ENCODE data around the gene IRS2. TPM values are rescaled to one million over a fixed set of nuclear protein-coding genes. Genes with fewer than 3 reads are reported as not detected.
A peak's percentile ranks its signal among the peaks of the same experiment; 100 is the strongest.

IRS2 gene
- total and polyA plus RNA-seq, 2 donors (not counting 1 experiment from before 2014, with no cell fraction given), result 2.3 TPM

GRCh38 chr13:109784590-109785140 is 1.7 kb downstream of the IRS2 start:
- peaks cover 12% of the 10 kb centered on the region for H3K79me2 ChIP-seq (ENCODE audit: control insufficient read depth, insufficient read depth, low read length)
- H3K4me2 ChIP-seq (ENCODE audit: extremely low read depth, insufficient read depth, low read length), result peak overlapping the region; percentile 32
- DNase-seq (ENCODE audit: low read depth in 2 of 2), result peak; percentile 69 to 72
- no peaks in the 10 kb centered on the region for H4K20me1 ChIP-seq (ENCODE audit: control insufficient read depth, extremely low read depth, insufficient read depth, low read length)
- peak overlapping the region; percentile 55 for H3K9ac ChIP-seq (ENCODE audit: insufficient read depth, low read length)
- no peaks in the 10 kb centered on the region for H3K27me3 ChIP-seq (ENCODE audit: control insufficient read depth, insufficient read depth, low read length)
- peaks cover 7% of the 10 kb centered on the region for H3K36me3 ChIP-seq (ENCODE audit: control insufficient read depth, insufficient read depth, low read length)
- no peak for TF ChIP-seq EZH2 (IDR thresholded peaks at IDR 0.05; ENCODE audit: low read length, missing control alignments)
- peak in 1 of 2 donors; percentile 28 for TF ChIP-seq CTCF (conservative IDR thresholded peaks at IDR 0.05 in 1 of 2, IDR thresholded peaks at IDR 0.05 in 1 of 2; ENCODE audit: low read depth in 1 of 2, low read length in 2 of 2)
- no peak overlapping the region for H2AFZ ChIP-seq (ENCODE audit: low read length)
- peak overlapping the region; percentile 26 to 55 (median 48) for H3K4me3 ChIP-seq (replicated peaks in 1 of 4; ENCODE audit: control extremely low read depth in 1 of 4, insufficient read depth in 1 of 4, low read depth in 3 of 4, low read length in 4 of 4)
- peaks cover 3% of the 10 kb centered on the region for H3K4me1 ChIP-seq (ENCODE audit: control insufficient read depth, extremely low read depth, insufficient read depth, low read length)
- H3K9me3 ChIP-seq (ENCODE audit: control insufficient read depth, insufficient read depth, low read depth, low read length), result no peaks in the 10 kb centered on the region
- H3K27ac ChIP-seq (ENCODE audit: insufficient read depth, low read length), result no peak overlapping the region

GRCh38 chr13:109783815-109784589 is 2.4 kb downstream of the IRS2 start:
- H3K4me2 ChIP-seq (ENCODE audit: extremely low read depth, insufficient read depth, low read length), result peak overlapping the region; percentile 32
- peak overlapping the region in 2 of 4 experiments; percentile 12 to 45 for H3K4me3 ChIP-seq (replicated peaks in 1 of 4; ENCODE audit: control extremely low read depth in 1 of 4, insufficient read depth in 1 of 4, low read depth in 3 of 4, low read length in 4 of 4)
- TF ChIP-seq CTCF (conservative IDR thresholded peaks at IDR 0.05 in 1 of 2, IDR thresholded peaks at IDR 0.05 in 1 of 2; ENCODE audit: low read depth in 1 of 2, low read length in 2 of 2) (no peak), EZH2 (IDR thresholded peaks at IDR 0.05; ENCODE audit: low read length, missing control alignments) (no peak)

GRCh38 chr13:109783447-109783814 is 3.0 kb downstream of the IRS2 start:
- Histone ChIP-seq H3K4me3 (replicated peaks in 1 of 4; ENCODE audit: control extremely low read depth in 1 of 4, insufficient read depth in 1 of 4, low read depth in 3 of 4, low read length in 4 of 4) (no peak overlapping the region), H3K4me1 (ENCODE audit: control insufficient read depth, extremely low read depth, insufficient read depth, low read length) (peaks cover 3% of the 10 kb centered on the region), H3K27ac (ENCODE audit: insufficient read depth, low read length) (no peak overlapping the region), H3K36me3 (ENCODE audit: control insufficient read depth, insufficient read depth, low read length) (peaks cover 7% of the 10 kb centered on the region), H2AFZ (ENCODE audit: low read length) (no peak overlapping the region), H3K27me3 (ENCODE audit: control insufficient read depth, insufficient read depth, low read length) (no peaks in the 10 kb centered on the region), H3K79me2 (ENCODE audit: control insufficient read depth, insufficient read depth, low read length) (peaks cover 15% of the 10 kb centered on the region), H3K9me3 (ENCODE audit: control insufficient read depth, insufficient read depth, low read depth, low read length) (no peaks in the 10 kb centered on the region), H3K4me2 (ENCODE audit: extremely low read depth, insufficient read depth, low read length) (no peak overlapping the region), H3K9ac (ENCODE audit: insufficient read depth, low read length) (no peak overlapping the region), H4K20me1 (ENCODE audit: control insufficient read depth, extremely low read depth, insufficient read depth, low read length) (no peaks in the 10 kb centered on the region)
- TF ChIP-seq CTCF (conservative IDR thresholded peaks at IDR 0.05 in 1 of 2, IDR thresholded peaks at IDR 0.05 in 1 of 2; ENCODE audit: low read depth in 1 of 2, low read length in 2 of 2) (no peak), EZH2 (IDR thresholded peaks at IDR 0.05; ENCODE audit: low read length, missing control alignments) (no peak)
- no peak for DNase-seq (ENCODE audit: low read depth in 2 of 2)

More at GRCh38 chr13:109783815-109784589, 2.4 kb downstream of the IRS2 start:
- DNase-seq (ENCODE audit: low read depth in 2 of 2), result no peak
- Histone ChIP-seq H2AFZ (ENCODE audit: low read length) (no peak overlapping the region), H3K4me1 (ENCODE audit: control insufficient read depth, extremely low read depth, insufficient read depth, low read length) (peaks cover 3% of the 10 kb centered on the region), H3K9me3 (ENCODE audit: control insufficient read depth, insufficient read depth, low read depth, low read length) (no peaks in the 10 kb centered on the region), H3K9ac (ENCODE audit: insufficient read depth, low read length) (no peak overlapping the region), H3K36me3 (ENCODE audit: control insufficient read depth, insufficient read depth, low read length) (peaks cover 7% of the 10 kb centered on the region), H3K79me2 (ENCODE audit: control insufficient read depth, insufficient read depth, low read length) (peaks cover 14% of the 10 kb centered on the region), H4K20me1 (ENCODE audit: control insufficient read depth, extremely low read depth, insufficient read depth, low read length) (no peaks in the 10 kb centered on the region), H3K27me3 (ENCODE audit: control insufficient read depth, insufficient read depth, low read length) (no peaks in the 10 kb centered on the region), H3K27ac (ENCODE audit: insufficient read depth, low read length) (no peak overlapping the region)

All from fibroblast of lung (primary cell).